Measurements from ENCODE around the gene HS6ST1.
"Not testable (repeated sequence)": the region's sequence is repeated elsewhere in the genome, so short reads cannot be mapped to it uniquely, and the experiment has no call there.

HS6ST1 gene

DNA sequence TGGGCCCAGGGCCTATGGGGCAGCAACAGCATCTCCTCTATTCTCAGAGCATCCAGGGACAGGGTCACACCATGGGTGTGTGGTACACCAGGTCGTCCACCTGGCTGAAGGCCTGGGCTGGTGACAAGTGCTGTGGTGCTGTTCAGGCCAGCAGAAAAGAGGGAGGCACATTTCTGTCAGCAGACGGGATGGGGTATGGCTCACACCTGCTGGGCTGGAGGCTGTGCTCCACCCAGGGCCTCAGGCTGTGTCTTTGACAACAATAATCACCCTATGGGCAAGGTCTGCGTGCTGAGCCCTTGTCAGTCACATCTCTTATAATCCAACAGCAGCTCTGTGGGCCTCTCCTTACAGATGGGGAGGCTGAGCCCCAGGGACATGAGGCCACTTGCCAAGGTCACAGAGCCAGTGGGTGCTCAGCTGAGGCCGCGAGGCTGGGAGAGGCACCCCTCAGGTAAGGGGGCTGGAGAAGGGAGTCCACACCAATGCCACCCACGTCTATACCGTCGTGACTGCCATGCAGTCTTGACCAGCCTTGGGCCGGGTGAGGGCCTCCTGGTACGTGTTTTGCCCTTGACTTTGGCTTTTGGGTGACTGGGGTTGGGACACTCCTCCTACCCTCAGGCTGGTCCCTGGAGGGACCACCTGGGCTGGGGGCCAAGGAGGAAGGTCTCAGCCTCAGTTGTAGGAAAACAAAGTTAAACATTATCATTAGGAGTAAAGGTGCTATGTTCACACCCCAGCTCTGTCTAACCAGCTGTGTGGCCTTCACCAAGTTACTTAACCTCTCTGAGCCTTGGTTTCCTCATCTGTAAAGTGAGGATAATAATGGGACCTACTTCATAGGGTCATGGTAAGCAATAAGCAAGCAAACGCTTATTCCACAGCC is 5.6 kb upstream of the HS6ST1 start:
- H3K4me3 ChIP-seq (ENCODE audit: low read length): no peak overlapping the region
- DNase-seq (ENCODE audit: low read depth, low spot score): no peak

GRCh38 chr2:128323555-128323931 is 4.9 kb upstream of the HS6ST1 start:
- no peak for DNase-seq (ENCODE audit: low read depth, low spot score)

GRCh38 chr2:128322715-128323554 is 4.3 kb upstream of the HS6ST1 start:
- no peak for DNase-seq (ENCODE audit: low read depth, low spot score)
- no peak overlapping the region for H3K4me3 ChIP-seq (ENCODE audit: low read length)

More at GRCh38 chr2:128323555-128323931, 4.9 kb upstream of the HS6ST1 start:
- no peak overlapping the region for H3K4me3 ChIP-seq (ENCODE audit: low read length)

GRCh38 chr2:128321784-128322714 is 3.4 kb upstream of the HS6ST1 start:
- peak; percentile 56 for DNase-seq (ENCODE audit: low read depth, low spot score)
- H3K4me3 ChIP-seq (ENCODE audit: low read length): peak overlapping the region; percentile 50

DNA sequence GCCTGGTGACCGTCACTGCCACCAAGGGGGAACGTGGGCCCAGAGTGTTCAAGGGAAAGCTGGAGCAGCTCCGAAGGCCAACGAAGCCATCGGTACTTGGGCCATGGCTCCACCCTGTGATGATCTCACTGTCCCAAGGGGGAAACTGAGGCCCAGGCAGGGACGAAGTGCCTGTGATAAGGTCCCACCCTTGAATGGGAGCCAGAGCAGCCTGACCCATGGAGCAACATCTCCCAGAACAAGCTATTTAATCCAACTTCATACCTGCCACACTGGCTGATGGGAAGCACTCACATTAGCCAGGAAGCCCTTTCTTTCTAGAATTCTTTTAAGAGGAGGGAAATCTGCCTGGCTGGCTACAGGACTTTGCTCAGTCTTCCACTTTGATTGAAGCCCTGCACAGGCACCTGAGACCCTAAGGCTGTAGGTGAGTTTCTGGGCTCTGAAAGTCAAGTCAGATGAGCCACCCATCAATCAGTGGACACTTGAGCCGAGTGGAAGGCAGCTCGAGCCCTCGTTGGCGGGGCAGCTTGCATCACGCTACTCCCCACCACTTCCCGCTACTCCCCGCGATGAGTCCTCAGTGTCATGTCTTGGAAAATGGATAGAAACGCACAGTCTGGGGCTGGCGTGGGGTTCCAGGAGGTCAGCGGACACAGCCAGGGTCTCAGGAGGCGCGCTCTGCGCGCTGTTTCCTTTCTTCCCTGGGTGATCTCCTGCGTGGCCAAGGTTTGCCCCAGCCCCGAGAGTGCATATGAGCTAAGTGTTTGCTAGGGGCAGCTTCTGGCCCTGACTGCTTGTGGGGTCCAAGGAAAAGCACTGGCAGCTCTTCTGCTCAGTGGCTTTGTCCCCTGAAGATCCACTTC is 2.5 kb upstream of the HS6ST1 start:
- DNase-seq (ENCODE audit: low read depth, low spot score): no peak
- no peak overlapping the region for H3K4me3 ChIP-seq (ENCODE audit: low read length)

- no peak for DNase-seq (ENCODE audit: low read depth, low spot score)
- H3K4me3 ChIP-seq (ENCODE audit: low read length): no peak overlapping the region
Observed at GRCh38 chr2:128320192-128320905, 1.7 kb upstream of the HS6ST1 start.

GRCh38 chr2:128319631-128320191 is 1.0 kb upstream of the HS6ST1 start:
- no peak for DNase-seq (ENCODE audit: low read depth, low spot score)
- H3K4me3 ChIP-seq (ENCODE audit: low read length): no peak overlapping the region

GRCh38 chr2:128318245-128318644 is 423 bp downstream of the HS6ST1 start:
- H3K4me3 ChIP-seq (ENCODE audit: low read length): peak overlapping the region; percentile 47
- DNase-seq (ENCODE audit: low read depth, low spot score): peak; percentile 11

DNA sequence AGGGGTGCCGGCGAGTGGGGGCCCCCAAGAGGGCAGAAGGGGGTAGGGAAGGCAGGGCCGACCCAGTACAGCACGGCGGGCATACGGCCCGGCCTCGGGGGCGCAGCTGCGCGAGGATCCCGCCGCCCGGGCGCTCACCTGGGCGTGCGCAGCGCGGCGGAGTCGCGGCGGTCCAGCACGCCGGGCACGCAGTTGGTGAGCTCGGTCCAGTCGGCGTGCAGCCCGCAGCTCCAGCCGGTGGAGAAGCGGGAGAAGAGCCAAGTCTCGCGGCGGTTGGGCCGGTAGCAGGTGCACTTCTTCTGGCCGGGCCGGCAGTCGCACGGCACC is 806 bp downstream of the HS6ST1 start:
- peak overlapping the region; percentile 52 for H3K4me3 ChIP-seq (ENCODE audit: low read length)

GRCh38 chr2:128317181-128317898 is 1.3 kb downstream of the HS6ST1 start:
- peak overlapping the region; percentile 52 for H3K4me3 ChIP-seq (ENCODE audit: low read length)
- DNase-seq (ENCODE audit: low read depth, low spot score): no peak

More for the DNA sequence above, 806 bp downstream of the HS6ST1 start:
- DNase-seq (ENCODE audit: low read depth, low spot score): not testable (repeated sequence)

DNA sequence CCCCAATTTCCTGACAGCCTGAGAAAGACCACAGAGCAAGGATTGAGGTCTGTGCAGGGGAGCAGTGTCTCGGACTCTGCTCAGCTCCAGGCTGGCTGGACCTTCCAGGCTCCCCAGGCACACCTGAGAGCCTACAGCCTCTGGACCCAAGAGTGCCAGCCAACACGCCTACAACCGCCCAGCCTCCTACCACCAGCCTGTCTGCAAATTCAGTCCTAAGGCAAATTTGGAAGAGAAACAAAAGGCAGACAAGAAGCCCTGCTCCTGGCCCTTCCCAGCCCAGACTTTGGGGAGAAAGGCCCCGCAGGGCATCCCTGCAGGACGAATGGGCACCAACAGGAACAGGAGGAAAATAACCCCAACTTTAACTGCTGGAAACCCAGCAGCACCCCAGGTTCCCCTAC is 1.9 kb downstream of the HS6ST1 start:
- DNase-seq (ENCODE audit: low read depth, low spot score): no peak
- H3K4me3 ChIP-seq (ENCODE audit: low read length): peak overlapping the region; percentile 52

DNA sequence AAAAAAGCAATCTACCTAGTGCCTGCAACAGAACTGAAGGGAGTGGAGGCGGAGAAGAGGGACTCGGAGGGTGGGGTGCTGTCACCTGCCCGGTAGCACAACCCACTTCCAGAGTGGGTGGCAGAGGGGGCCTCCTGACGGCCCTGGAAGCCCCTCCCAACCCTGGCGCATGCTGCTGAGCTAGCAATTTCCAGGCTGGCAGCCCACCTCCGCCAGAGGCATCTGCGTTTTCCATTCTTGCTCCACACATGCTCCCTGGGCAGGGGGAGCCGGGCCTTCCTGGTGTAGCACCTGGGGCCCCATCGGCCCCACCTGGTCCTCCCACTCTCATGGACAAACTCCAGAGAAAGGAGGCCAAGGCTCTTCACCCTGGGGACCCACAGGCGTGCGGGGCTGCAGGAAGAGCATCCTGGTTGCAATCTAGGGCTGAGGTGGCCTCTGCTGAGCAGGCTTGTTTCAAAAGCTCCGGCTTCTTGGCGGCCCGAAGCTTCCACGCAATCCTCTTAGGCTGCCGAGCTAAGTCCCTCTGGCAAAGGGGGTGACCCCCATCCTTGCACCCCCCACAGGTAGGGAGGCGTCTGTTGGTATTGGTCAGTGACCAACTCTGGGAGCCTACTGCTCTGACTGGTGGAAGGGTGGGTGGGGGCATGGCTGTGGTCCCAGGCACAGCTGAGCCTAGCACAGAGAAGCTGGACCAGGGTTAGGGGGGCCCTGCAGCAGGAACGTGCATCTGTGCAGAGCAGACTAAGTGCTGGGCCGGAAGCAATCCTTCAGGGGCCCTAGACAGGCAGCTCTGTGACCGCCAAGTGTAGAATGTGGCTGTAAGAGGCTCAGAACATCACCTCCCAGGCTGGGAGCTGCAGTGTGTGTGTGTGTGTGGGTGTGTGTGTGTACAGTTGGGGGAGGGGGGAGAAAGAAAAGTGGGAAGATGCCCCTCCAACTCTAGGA is 2.6 kb downstream of the HS6ST1 start:
- DNase-seq (ENCODE audit: low read depth, low spot score): no peak
- H3K4me3 ChIP-seq (ENCODE audit: low read length): peak overlapping the region; percentile 52; the same call in 1 of the 2 replicates

GRCh38 chr2:128315122-128315828 is 3.4 kb downstream of the HS6ST1 start:
- no peak overlapping the region for H3K4me3 ChIP-seq (ENCODE audit: low read length)
- DNase-seq (ENCODE audit: low read depth, low spot score): no peak

- no peak for DNase-seq (ENCODE audit: low read depth, low spot score)
- H3K4me3 ChIP-seq (ENCODE audit: low read length): no peak overlapping the region
Observed at GRCh38 chr2:128314348-128315121, 4.1 kb downstream of the HS6ST1 start.

All from Jurkat, Clone E6-1 (cell line).